Effector memory CD4-positive, alpha-beta T cell (primary cell): ENCODE measurements around the gene IER5L.

Experiments
- DNase-seq, 3 donors: peaks; one replicate each; pipeline ENCODE4 v3.0.0-alpha.2; 2020
- H3K27ac ChIP-seq: 2 replicates; pipeline ENCODE4 v1.7.0; 2013; ENCODE audit warnings: mild to moderate bottlenecking, low read length, moderate library complexity; ENCODE audit not compliant: insufficient read depth, poor library complexity, severe bottlenecking
- H3K27me3 ChIP-seq: replicated peaks from 2 replicates; pipeline ENCODE4 v1.7.0; 2013; ENCODE audit warnings: mild to moderate bottlenecking, low read length; ENCODE audit not compliant: insufficient read depth, control insufficient read depth, poor library complexity, severe bottlenecking
- H3K36me3 ChIP-seq: 2 replicates; pipeline ENCODE4 v1.7.0; 2013; ENCODE audit warnings: mild to moderate bottlenecking, low read length, moderate library complexity; ENCODE audit not compliant: control insufficient read depth, insufficient read depth
- H3K4me1 ChIP-seq: 2 replicates; pipeline ENCODE4 v1.7.0; 2013; ENCODE audit warnings: low read length, mild to moderate bottlenecking; ENCODE audit not compliant: control insufficient read depth, insufficient read depth, poor library complexity, severe bottlenecking
- H3K4me3 ChIP-seq: 2 replicates; pipeline ENCODE4 v1.7.0; 2013; ENCODE audit warnings: low read length, low read depth, mild to moderate bottlenecking; ENCODE audit not compliant: insufficient read depth, poor library complexity, severe bottlenecking
- H3K9me3 ChIP-seq: 2 replicates; pipeline ENCODE4 v1.7.0; 2013; ENCODE audit warnings: mild to moderate bottlenecking, low read length, moderate library complexity; ENCODE audit not compliant: control insufficient read depth

The IER5L gene

GRCh38 chr9:129220771-129221170 lies 42.7 kb upstream of the IER5L start:
- DNase-seq: no peak
- Histone ChIP-seq H3K4me3 (no peak overlapping the region), H3K27ac (no peak overlapping the region), H3K4me1 (peaks cover 4% of the 10 kb centered on the region), H3K36me3 (no peaks in the 10 kb centered on the region), H3K9me3 (no peaks in the 10 kb centered on the region), H3K27me3 (no peaks in the 10 kb centered on the region)

GRCh38 chr9:129218918-129219317 lies 40.9 kb upstream of the IER5L start:
- no peak overlapping the region for H3K4me3 ChIP-seq
- no peaks in the 10 kb centered on the region for H3K4me1 ChIP-seq

GRCh38 chr9:129218272-129218625 lies 40.2 kb upstream of the IER5L start:
- Histone ChIP-seq H3K9me3 (no peaks in the 10 kb centered on the region), H3K27me3 (no peaks in the 10 kb centered on the region), H3K4me3 (no peak overlapping the region), H3K36me3 (no peaks in the 10 kb centered on the region), H3K27ac (no peak overlapping the region), H3K4me1 (no peaks in the 10 kb centered on the region)
- no peak for DNase-seq

More at GRCh38 chr9:129218918-129219317, 40.9 kb upstream of the IER5L start:
- Histone ChIP-seq H3K9me3 (no peaks in the 10 kb centered on the region), H3K27me3 (no peaks in the 10 kb centered on the region), H3K27ac (no peak overlapping the region), H3K36me3 (no peaks in the 10 kb centered on the region)
- DNase-seq: no peak

GRCh38 chr9:129213551-129213950 lies 35.5 kb upstream of the IER5L start:
- H3K27me3 ChIP-seq: no peaks in the 10 kb centered on the region
- H3K4me1 ChIP-seq: no peaks in the 10 kb centered on the region
- H3K27ac ChIP-seq: no peak overlapping the region
- H3K36me3 ChIP-seq: no peaks in the 10 kb centered on the region
- no peak overlapping the region for H3K4me3 ChIP-seq
- H3K9me3 ChIP-seq: no peaks in the 10 kb centered on the region
- DNase-seq: no peak

GRCh38 chr9:129211686-129212085 lies 33.6 kb upstream of the IER5L start:
- Histone ChIP-seq H3K27ac (no peak overlapping the region), H3K9me3 (no peaks in the 10 kb centered on the region), H3K4me1 (no peaks in the 10 kb centered on the region), H3K27me3 (no peaks in the 10 kb centered on the region), H3K36me3 (no peaks in the 10 kb centered on the region), H3K4me3 (no peak overlapping the region)
- no peak for DNase-seq

- Histone ChIP-seq H3K9me3 (no peaks in the 10 kb centered on the region), H3K27me3 (no peaks in the 10 kb centered on the region), H3K4me3 (no peak overlapping the region), H3K27ac (no peak overlapping the region), H3K36me3 (no peaks in the 10 kb centered on the region), H3K4me1 (no peaks in the 10 kb centered on the region)
- no peak for DNase-seq
Measured at GRCh38 chr9:129210125-129210524, 32.1 kb upstream of the IER5L start.

- no peak overlapping the region for H3K27ac ChIP-seq
- no peaks in the 10 kb centered on the region for H3K27me3 ChIP-seq
- H3K4me3 ChIP-seq: no peak overlapping the region
- no peaks in the 10 kb centered on the region for H3K4me1 ChIP-seq
- no peaks in the 10 kb centered on the region for H3K9me3 ChIP-seq
- no peak for DNase-seq
- no peaks in the 10 kb centered on the region for H3K36me3 ChIP-seq
Measured at GRCh38 chr9:129209580-129209979, 31.5 kb upstream of the IER5L start.

GRCh38 chr9:129209109-129209508 lies 31.0 kb upstream of the IER5L start:
- Histone ChIP-seq H3K4me3 (no peak overlapping the region), H3K27ac (no peak overlapping the region), H3K36me3 (no peaks in the 10 kb centered on the region), H3K27me3 (no peaks in the 10 kb centered on the region), H3K9me3 (no peaks in the 10 kb centered on the region), H3K4me1 (no peaks in the 10 kb centered on the region)
- DNase-seq: no peak

- H3K36me3 ChIP-seq: no peaks in the 10 kb centered on the region
- H3K4me3 ChIP-seq: no peak overlapping the region
- no peaks in the 10 kb centered on the region for H3K4me1 ChIP-seq
- no peaks in the 10 kb centered on the region for H3K9me3 ChIP-seq
- no peak overlapping the region for H3K27ac ChIP-seq
- H3K27me3 ChIP-seq: no peaks in the 10 kb centered on the region
- no peak for DNase-seq
Measured at GRCh38 chr9:129208207-129209032, 30.4 kb upstream of the IER5L start.

- Histone ChIP-seq H3K4me3 (no peak overlapping the region), H3K27me3 (no peaks in the 10 kb centered on the region), H3K27ac (no peak overlapping the region), H3K9me3 (no peaks in the 10 kb centered on the region), H3K4me1 (peaks cover 3% of the 10 kb centered on the region), H3K36me3 (no peaks in the 10 kb centered on the region)
- DNase-seq: no peak
Measured at GRCh38 chr9:129206905-129207304, 28.8 kb upstream of the IER5L start.
